Skeletal muscle satellite cell (primary cell): ENCODE data around the gene PLEKHN1.

ENCODE experiments used
- H3K27me3 ChIP-seq: 2 replicates; pipeline ENCODE4 v1.7.0; 2013; ENCODE audit warnings: low read length; ENCODE audit not compliant: control insufficient read depth, insufficient read depth
- H3K36me3 ChIP-seq: 2 replicates; pipeline ENCODE4 v1.7.0; 2013; ENCODE audit warnings: mild to moderate bottlenecking, control low read depth, low read length; ENCODE audit not compliant: insufficient read depth
- H3K4me1 ChIP-seq: 2 replicates; pipeline ENCODE4 v1.7.0; 2013; ENCODE audit warnings: low read length; ENCODE audit not compliant: control insufficient read depth, insufficient read depth
- H3K4me2 ChIP-seq: 2 replicates; pipeline ENCODE4 v1.7.0; 2013; ENCODE audit warnings: mild to moderate bottlenecking, low read length
- H3K4me3 ChIP-seq: 2 replicates; pipeline ENCODE4 v1.7.0; 2013; ENCODE audit warnings: low read length
- H3K9ac ChIP-seq: 2 replicates; pipeline ENCODE4 v1.7.0; 2013; ENCODE audit warnings: mild to moderate bottlenecking, low read depth, low read length, moderate library complexity
- H3K9me3 ChIP-seq: replicated peaks from 2 replicates; pipeline ENCODE4 v1.7.0; 2013; ENCODE audit warnings: mild to moderate bottlenecking, control low read depth, low read length

PLEKHN1 gene

DNA sequence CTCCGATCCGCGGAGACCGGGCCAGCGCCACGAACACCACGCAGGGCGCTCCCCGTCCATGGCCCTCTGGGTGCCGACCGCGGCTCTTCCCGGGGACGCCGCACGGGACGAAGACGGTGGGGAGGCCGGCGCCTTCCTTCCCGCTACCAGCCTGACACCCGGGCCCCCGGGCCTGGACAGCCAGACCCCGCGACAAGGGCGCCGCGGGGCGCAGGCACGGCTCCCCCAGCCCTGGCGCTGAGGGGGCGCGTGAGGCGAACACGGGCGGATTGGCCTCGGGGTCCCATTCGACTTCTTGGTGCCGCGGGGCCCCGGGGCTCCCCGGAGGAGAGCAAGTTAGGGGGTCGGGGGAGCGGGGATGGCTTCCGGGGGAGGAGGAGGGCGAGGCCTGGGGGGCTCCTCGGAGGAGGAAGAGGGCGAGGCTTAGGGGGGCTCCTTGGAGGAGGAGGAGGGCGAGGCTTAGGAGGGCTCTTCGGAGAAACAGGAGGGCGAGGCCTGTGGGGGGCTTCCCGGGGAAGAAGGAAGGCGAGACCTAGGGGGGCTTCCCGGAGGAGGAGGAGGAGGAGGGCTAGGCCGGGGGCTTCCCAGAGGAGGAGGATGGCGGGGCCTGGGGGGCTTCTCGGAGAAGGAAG is 6.4 kb upstream of the PLEKHN1 start:
- peak overlapping the region; percentile 83 for H3K4me2 ChIP-seq
- H3K4me3 ChIP-seq = peak overlapping the region; percentile 80
- H3K9me3 ChIP-seq = no peaks in the 10 kb centered on the region
- peak overlapping the region; percentile 62 for H3K9ac ChIP-seq
- no peaks in the 10 kb centered on the region for H3K27me3 ChIP-seq
- peaks cover 13% of the 10 kb centered on the region for H3K4me1 ChIP-seq
- H3K36me3 ChIP-seq = peaks cover 42% of the 10 kb centered on the region

GRCh38 chr1:960363-961131 is 5.7 kb upstream of the PLEKHN1 start, which contains the start of gene KLHL17:
TSS of gene KLHL17 (plus strand) at chr1:960584. CDS start at chr1:960694, 110 bp downstream.
- peaks cover 13% of the 10 kb centered on the region for H3K4me1 ChIP-seq
- H3K27me3 ChIP-seq = no peaks in the 10 kb centered on the region
- H3K36me3 ChIP-seq = peaks cover 35% of the 10 kb centered on the region
- H3K9ac ChIP-seq = peak within 1 kb of the TSS; percentile 62
- peak within 1 kb of the TSS; percentile 83 for H3K4me2 ChIP-seq
- peak within 1 kb of the TSS; percentile 80 for H3K4me3 ChIP-seq
- no peaks in the 10 kb centered on the region for H3K9me3 ChIP-seq

- peaks cover 28% of the 10 kb centered on the region for H3K36me3 ChIP-seq
- H3K9me3 ChIP-seq = no peaks in the 10 kb centered on the region
- peak overlapping the region; percentile 62 for H3K9ac ChIP-seq
- peaks cover 19% of the 10 kb centered on the region for H3K4me1 ChIP-seq
- H3K27me3 ChIP-seq = no peaks in the 10 kb centered on the region
- H3K4me3 ChIP-seq = peak overlapping the region; percentile 80
- H3K4me2 ChIP-seq = peak overlapping the region; percentile 83
Observed at GRCh38 chr1:961132-961669, 5.1 kb upstream of the PLEKHN1 start.

DNA sequence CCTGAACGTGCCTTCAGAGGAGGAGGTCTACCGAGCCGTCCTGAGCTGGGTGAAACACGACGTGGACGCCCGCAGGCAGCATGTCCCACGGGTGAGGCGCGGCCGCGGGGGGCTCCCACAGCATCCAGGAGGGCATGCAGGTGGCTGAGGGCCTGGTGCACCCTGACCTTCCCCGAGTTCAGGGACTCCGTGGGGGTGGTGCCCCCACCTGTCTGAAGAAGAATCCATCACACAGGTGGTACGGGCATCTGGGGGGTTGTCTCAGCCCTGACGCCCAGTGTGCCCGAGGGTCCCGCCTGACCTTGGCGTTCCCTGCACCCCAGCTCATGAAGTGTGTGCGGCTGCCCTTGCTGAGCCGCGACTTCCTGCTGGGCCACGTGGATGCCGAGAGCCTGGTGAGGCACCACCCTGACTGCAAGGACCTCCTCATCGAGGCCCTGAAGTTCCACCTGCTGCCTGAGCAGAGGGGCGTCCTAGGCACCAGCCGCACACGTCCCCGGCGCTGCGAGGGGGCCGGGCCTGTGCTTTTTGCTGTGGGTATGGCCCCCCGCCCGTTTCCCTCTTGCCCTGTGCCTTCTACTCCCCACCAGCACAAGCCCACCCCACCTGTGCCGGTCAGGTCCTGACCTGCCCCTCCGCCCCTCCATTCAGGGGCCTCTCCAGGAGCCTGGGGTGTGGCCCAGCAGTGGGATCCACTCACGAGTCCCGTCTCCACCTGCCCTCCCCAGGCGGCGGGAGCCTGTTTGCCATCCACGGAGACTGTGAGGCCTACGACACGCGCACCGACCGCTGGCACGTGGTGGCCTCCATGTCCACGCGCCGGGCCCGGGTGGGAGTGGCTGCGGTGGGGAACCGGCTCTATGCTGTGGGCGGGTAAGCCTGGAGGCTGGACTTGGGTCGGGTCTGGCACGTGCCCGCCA is 3.6 kb upstream of the PLEKHN1 start:
- Histone ChIP-seq H3K27me3 (no peaks in the 10 kb centered on the region), H3K4me1 (peaks cover 27% of the 10 kb centered on the region), H3K4me2 (no peak overlapping the region)

GRCh38 chr1:963301-963651 is 3.0 kb upstream of the PLEKHN1 start:
- H3K4me1 ChIP-seq = peaks cover 25% of the 10 kb centered on the region
- H3K4me3 ChIP-seq = no peak overlapping the region
- no peak overlapping the region for H3K4me2 ChIP-seq
- no peaks in the 10 kb centered on the region for H3K9me3 ChIP-seq
- no peak overlapping the region for H3K9ac ChIP-seq
- peaks cover 22% of the 10 kb centered on the region for H3K36me3 ChIP-seq
- H3K27me3 ChIP-seq = no peaks in the 10 kb centered on the region

More for the DNA sequence above, 3.6 kb upstream of the PLEKHN1 start:
- no peaks in the 10 kb centered on the region for H3K9me3 ChIP-seq
- H3K9ac ChIP-seq = no peak overlapping the region
- H3K36me3 ChIP-seq = peaks cover 22% of the 10 kb centered on the region
- no peak overlapping the region for H3K4me3 ChIP-seq

- H3K9me3 ChIP-seq = no peaks in the 10 kb centered on the region
- no peak overlapping the region for H3K4me2 ChIP-seq
- H3K4me3 ChIP-seq = no peak overlapping the region
- H3K27me3 ChIP-seq = no peaks in the 10 kb centered on the region
- no peak overlapping the region for H3K9ac ChIP-seq
- peaks cover 25% of the 10 kb centered on the region for H3K4me1 ChIP-seq
- H3K36me3 ChIP-seq = peaks cover 22% of the 10 kb centered on the region
Observed at GRCh38 chr1:963746-964525, 2.3 kb upstream of the PLEKHN1 start.

- H3K9me3 ChIP-seq = no peaks in the 10 kb centered on the region
- no peak overlapping the region for H3K4me2 ChIP-seq
- H3K36me3 ChIP-seq = peaks cover 22% of the 10 kb centered on the region
- H3K4me1 ChIP-seq = peaks cover 25% of the 10 kb centered on the region
- no peak overlapping the region for H3K4me3 ChIP-seq
- H3K9ac ChIP-seq = no peak overlapping the region
- no peaks in the 10 kb centered on the region for H3K27me3 ChIP-seq
Observed at GRCh38 chr1:964691-965525, 1.4 kb upstream of the PLEKHN1 start.

DNA sequence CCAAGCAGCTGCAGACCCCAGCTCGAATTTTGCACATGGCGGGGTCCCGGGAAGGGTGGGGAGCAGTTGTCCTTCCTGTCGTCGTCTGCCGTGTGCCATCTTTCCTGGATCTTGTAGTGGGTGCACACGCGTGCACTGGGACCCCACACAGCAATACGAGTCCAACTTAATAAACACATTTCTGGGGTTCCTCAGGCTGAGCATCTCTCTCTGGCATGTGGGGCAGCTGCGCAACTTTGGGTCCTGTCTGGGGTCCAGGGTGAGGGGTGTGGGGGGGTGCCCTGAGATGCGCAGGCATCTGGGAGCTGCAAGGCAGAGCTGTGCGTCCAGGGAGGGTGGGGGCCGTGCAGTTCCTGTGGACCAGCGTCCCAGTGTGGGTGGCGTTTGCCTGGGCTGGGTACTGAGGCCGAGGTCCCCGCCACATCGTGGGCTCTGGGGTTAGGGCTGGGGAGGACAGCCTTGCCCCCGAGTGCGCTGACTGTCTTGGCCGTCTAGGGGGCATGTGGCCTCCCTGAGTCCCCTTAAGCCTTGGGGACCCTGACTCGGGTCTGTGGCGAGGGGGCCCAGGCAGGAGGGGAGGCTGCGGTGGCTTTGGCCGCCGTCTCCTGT is 652 bp upstream of the PLEKHN1 start:
- peaks cover 22% of the 10 kb centered on the region for H3K36me3 ChIP-seq
- H3K4me3 ChIP-seq = peak overlapping the region; percentile 92
- H3K9ac ChIP-seq = peak overlapping the region; percentile 78
- peaks cover 25% of the 10 kb centered on the region for H3K4me1 ChIP-seq
- no peaks in the 10 kb centered on the region for H3K9me3 ChIP-seq
- H3K27me3 ChIP-seq = peaks cover 6% of the 10 kb centered on the region
- H3K4me2 ChIP-seq = peak overlapping the region; percentile 100

DNA sequence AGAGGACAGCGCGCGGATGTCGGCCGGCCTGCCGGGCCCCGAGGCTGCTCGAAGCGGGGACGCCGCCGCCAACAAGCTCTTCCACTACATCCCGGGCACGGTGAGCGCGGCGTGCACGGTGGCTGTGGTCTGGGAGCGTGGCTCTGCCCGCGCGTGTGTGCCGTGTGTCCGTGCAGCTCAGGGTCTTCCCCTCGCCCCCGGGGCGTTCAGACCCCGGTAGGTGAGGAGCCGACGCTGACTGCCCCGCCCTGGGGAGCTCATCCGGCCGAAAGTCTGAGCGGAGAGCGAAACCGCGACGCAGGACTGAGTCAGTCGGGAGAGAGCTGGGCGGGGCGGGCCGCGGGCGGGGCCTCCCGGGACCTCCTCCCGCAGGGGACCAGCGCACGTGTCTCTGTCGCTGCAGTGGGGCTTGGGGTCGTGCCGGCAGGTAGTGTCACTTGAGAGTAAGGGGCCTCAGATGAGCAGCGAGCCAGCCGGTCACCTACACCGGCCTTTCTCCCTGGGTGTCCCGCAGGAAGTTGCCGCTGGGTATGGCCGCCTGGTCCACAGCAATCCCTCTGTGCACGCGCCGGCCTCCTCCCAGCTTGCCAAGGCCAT is 520 bp downstream of the PLEKHN1 start:
- H3K27me3 ChIP-seq = peaks cover 10% of the 10 kb centered on the region
- peak overlapping the region; percentile 92 for H3K4me3 ChIP-seq
- peak overlapping the region; percentile 78 for H3K9ac ChIP-seq
- peaks cover 22% of the 10 kb centered on the region for H3K36me3 ChIP-seq
- H3K9me3 ChIP-seq = no peaks in the 10 kb centered on the region
- peaks cover 18% of the 10 kb centered on the region for H3K4me1 ChIP-seq
- peak overlapping the region; percentile 100 for H3K4me2 ChIP-seq
